NCI-H1694 treated with DMSO at 0.1 percent for 48 hours (cell line): ENCODE results near the gene TEX47.

ENCODE experiments used
- DNase-seq: peaks from one replicate; lab custom pipeline; 2025; lab: John Stamatoyannopoulos, UW

Gene TEX47

DNA sequence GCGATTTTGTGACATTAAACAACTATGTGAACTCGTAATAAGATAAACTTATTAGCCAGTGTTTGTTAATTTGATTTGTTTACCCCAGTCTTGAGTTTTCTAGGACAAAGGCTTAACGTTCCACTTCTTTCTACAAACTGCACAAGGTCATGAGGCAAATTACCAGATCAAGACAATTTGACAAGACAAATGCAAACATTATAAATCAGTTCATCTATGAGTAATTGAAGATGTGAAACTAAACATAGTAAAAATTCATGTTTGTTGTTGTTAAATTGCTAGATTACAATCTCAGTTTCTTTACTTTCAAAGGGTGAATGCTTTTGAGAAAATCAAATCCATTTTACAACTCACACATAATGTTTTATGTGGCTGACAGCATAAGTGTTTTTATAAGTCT, 49.4 kb downstream of the TEX47 start:
- no peak for DNase-seq
